SK-N-MC (cell line): ENCODE measurements around the gene PGA4.

ENCODE experiments used
- DNase-seq: peaks from one replicate; pipeline ENCODE4 v3.0.0-alpha.2; 2011; ENCODE audit warnings: low read depth, low spot score
- H3K27ac ChIP-seq: fragments of 200-600 bp; sonication (generic); 2 replicates; pipeline ENCODE4 v1.5.1; 2016; ENCODE audit warnings: mixed run types
- H3K36me3 ChIP-seq: fragments of 200-600 bp; sonication (generic); 2 replicates; pipeline ENCODE4 v1.6.1; 2017; ENCODE audit warnings: antibody characterized with exemption, low read length, mixed read lengths; ENCODE audit not compliant: insufficient read depth
- H3K4me3 ChIP-seq: fragments of 200-600 bp; sonication (generic); 2 replicates; pipeline ENCODE4 v1.5.1; 2016
- H3K9ac ChIP-seq: fragments of 200-600 bp; sonication (generic); 2 replicates; pipeline ENCODE4 v1.8.0; 2017; ENCODE audit warnings: mixed run types, mixed read lengths; ENCODE audit not compliant: insufficient read length
- H3K9me3 ChIP-seq: fragments of 200-600 bp; sonication (generic); 2 replicates; pipeline ENCODE4 v1.6.1; 2017; ENCODE audit warnings: low read depth, mild to moderate bottlenecking, antibody characterized with exemption, low read length, moderate library complexity, mixed read lengths
- EZH2 ChIP-seq: fragments of 200-600 bp; sonication (generic); IDR thresholded peaks from one replicate; pipeline ENCODE4 v1.6.1; 2017; ENCODE audit warnings: antibody characterized with exemption
- FOXP2 ChIP-seq: optimal IDR thresholded peaks from 2 replicates; pipeline ENCODE3; 2011; ENCODE audit warnings: mild to moderate bottlenecking, moderate library complexity; ENCODE audit not compliant: insufficient read depth; ENCODE audit errors: extremely low read length, control extremely low read depth
- POLR2AphosphoS5 ChIP-seq: IDR thresholded peaks from 2 replicates; pipeline ENCODE4 v1.6.1; 2012; ENCODE audit warnings: mild to moderate bottlenecking, low read depth, low read length, borderline replicate concordance

Gene PGA4

DNA sequence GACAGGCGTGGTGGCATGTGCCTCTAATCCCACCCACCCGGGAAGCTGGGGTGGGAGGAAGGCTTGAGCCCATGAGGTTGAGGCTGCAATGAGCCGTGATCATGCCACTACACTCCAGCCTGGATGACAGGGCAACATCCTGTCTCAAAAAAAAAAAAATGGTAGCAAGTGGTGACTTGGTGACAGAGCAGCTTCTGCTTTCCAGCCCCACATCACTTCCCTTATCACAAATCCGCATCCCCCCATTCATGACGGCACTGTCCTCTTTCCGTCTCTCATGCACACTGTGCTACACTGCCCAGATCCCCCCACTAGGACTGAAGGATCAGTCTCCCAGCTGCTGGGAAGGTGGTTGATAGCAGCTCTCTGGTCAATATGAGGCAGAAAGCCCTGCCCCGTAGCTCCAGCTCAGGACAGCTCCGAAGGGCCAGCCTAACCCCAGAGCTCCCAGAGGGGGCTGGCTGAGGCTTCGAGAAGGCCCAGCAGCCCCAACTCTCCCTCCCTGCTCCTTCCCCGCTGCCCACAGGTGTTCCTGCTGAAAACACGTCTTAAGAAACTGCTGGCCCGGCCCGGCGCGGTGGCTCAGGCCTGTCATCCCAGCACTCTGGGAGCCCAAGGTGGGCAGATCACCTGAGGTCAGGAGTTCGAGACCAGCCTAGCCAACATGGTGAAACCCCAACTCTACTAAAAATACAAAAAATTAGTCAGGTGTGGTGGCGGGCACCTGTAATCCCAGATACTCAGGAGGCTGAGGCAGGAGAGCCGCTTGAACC lies 34.7 kb downstream of the PGA4 start:
- no peak overlapping the region for H3K27ac ChIP-seq
- TF ChIP-seq POLR2AphosphoS5 (no peak), FOXP2 (no peak), EZH2 (no peak)
- no peaks in the 10 kb centered on the region for H3K9me3 ChIP-seq
- H3K9ac ChIP-seq = no peak overlapping the region
- DNase-seq = no peak
- H3K4me3 ChIP-seq = no peak overlapping the region
- no peaks in the 10 kb centered on the region for H3K36me3 ChIP-seq

DNA sequence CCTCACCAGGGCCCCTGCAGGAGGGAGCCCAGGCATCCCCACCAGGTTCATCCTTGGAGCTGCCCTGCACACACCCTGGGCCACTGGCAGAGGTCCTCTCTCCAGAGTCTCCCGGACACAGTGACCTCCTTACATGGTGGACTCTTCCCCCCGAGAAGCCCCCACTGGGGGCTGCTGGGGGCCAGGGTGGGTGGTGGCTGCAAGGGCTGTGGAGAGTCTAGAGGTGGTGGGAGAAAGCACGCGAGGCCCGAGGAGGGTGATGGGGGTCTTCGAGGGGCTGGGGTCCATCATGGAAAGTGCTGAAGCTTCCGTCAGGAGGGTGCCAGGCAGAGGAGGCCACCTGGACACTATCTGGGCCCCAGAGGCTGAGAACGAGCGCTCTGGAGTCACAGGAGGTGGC lies 36.4 kb downstream of the PGA4 start:
- Histone ChIP-seq H3K27ac (no peak overlapping the region), H3K9ac (no peak overlapping the region), H3K4me3 (no peak overlapping the region), H3K36me3 (no peaks in the 10 kb centered on the region), H3K9me3 (no peaks in the 10 kb centered on the region)
- no peak for DNase-seq
- no peak for TF ChIP-seq FOXP2
- TF ChIP-seq EZH2 = no peak
- TF ChIP-seq POLR2AphosphoS5 = no peak

DNA sequence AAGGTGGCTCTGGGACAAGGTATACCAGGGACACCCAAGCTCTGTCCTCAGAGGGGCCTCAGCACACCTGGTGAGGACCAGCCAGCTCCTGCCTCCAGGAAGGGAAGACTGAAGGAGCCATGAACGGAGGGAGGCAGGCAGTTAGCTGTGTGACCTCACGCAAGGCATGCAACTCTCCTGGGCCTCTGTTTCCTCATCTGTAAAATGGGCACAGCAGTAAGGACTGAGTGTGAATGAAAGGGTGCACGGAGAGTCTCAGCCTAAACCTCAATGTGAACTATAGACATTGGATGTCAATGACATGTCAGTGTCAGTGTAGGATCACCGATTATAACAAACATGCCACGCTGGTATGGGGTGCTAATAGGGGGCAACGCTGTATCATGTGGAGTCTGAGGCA lies 37.2 kb downstream of the PGA4 start:
- Histone ChIP-seq H3K4me3 (no peak overlapping the region), H3K36me3 (no peaks in the 10 kb centered on the region), H3K27ac (no peak overlapping the region), H3K9ac (no peak overlapping the region), H3K9me3 (no peaks in the 10 kb centered on the region)
- TF ChIP-seq POLR2AphosphoS5 = no peak
- no peak for TF ChIP-seq EZH2
- no peak for TF ChIP-seq FOXP2
- DNase-seq = no peak

DNA sequence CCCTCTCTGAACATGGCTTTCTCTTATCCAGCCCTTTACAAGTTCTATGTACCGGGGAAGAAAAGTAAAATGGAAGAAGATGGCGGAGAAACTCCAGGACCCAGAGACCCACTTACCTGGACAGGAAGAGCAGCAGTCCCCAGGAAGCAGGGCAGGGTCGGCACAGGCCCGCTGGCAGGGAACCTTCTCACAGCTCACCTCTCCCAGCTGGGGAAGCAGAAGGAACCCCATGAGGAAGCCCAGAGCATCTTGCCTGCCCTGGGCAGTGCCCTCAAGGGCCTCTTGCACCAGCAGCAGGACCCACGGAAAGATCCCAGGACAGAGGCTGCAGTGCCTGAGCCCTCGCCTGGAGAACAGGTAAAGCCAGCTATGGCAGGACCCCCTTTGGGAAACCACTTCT lies 42.2 kb downstream of the PGA4 start:
- Histone ChIP-seq H3K36me3 (no peaks in the 10 kb centered on the region), H3K9ac (no peak overlapping the region), H3K9me3 (no peaks in the 10 kb centered on the region), H3K27ac (no peak overlapping the region), H3K4me3 (no peak overlapping the region)
- TF ChIP-seq FOXP2 (no peak), POLR2AphosphoS5 (no peak), EZH2 (no peak)
- DNase-seq = no peak

DNA sequence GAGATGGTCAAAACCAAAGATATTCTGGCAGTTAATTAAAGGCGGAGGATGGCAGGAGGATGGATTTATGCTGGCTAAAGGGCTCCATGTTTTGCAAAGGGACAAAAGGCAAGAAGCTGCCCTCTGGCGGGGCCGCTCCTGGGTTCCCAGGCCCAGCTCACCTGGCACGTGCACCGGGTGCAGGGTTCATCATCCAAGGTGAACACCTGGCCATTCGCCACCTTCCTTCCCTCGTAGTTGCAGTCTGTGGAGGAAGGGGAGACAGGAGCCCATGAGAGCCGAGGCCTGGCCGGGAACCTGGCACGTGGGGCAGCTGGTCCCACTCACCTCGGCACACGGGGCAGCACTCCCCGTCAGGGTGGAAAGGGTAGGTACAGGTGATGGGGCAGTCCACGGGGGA lies 42.6 kb downstream of the PGA4 start:
- no peak overlapping the region for H3K4me3 ChIP-seq
- no peaks in the 10 kb centered on the region for H3K36me3 ChIP-seq
- TF ChIP-seq FOXP2 (no peak), EZH2 (no peak), POLR2AphosphoS5 (no peak)
- no peak overlapping the region for H3K9ac ChIP-seq
- H3K27ac ChIP-seq = no peak overlapping the region
- no peaks in the 10 kb centered on the region for H3K9me3 ChIP-seq
- DNase-seq = no peak

DNA sequence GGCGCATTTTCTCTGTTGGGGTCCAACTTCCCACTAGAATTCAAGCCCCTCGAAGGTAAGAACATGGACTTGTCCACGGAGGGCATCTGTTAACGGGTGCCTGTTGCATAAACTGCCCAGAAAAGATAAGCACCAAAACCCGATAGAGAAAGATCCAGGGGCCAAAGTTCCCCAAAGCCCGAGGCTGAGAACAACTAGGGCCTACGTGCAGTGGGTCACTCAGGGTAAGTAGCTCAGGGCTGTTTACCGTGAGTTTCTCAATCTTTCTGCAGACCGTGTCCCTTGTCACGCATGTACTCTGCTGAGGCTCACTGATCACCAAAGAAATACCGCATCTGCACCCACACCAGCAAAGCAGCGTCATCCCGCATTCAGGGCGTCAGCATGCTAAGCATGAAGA lies 43.2 kb downstream of the PGA4 start:
- Histone ChIP-seq H3K36me3 (no peaks in the 10 kb centered on the region), H3K27ac (no peak overlapping the region), H3K9me3 (no peaks in the 10 kb centered on the region), H3K9ac (no peak overlapping the region), H3K4me3 (no peak overlapping the region)
- TF ChIP-seq EZH2 (no peak), POLR2AphosphoS5 (no peak), FOXP2 (no peak)
- DNase-seq = no peak

DNA sequence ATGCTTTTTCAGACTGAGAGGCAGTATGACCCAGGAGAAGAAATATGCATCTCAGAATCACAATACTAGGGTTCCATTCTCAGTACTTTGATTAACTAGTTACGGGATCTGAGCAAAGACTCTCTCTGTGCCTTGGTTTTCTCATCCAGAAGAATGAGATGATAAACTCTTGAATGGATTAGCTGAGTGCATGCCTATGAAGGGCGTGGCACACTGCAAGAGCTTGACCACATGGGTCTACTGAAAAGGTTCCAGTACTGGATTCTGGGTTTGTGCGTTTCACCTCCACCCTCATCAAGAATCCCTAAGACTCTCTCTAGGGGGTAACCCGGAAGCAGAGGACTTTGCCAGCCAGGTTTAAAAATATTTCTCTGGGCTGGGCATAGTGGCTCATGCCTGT lies 44.5 kb downstream of the PGA4 start:
- Histone ChIP-seq H3K36me3 (no peaks in the 10 kb centered on the region; the same call in 1 of the 2 replicates), H3K9me3 (no peaks in the 10 kb centered on the region), H3K27ac (no peak overlapping the region), H3K4me3 (no peak overlapping the region), H3K9ac (no peak overlapping the region)
- no peak for TF ChIP-seq POLR2AphosphoS5
- DNase-seq = no peak

DNA sequence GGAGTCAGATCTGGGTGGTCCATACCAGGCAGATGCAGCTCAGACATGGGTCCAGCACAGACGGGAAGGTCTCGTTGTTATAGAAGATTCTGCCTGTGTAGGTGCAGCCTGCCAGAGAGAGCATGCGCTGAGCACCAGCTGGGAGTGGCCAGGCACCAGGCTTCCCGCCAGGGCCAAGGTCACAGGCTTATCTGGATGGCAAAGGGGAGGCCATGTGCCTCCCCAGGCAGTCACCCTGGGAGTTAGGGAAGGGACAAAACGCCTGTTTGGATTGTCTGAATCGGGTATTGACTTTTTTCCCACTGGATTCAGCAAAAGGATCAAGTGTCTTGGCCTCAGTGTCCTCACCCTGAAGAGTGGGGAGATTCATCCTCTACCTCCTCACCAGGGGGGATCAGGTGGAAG lies 45.3 kb downstream of the PGA4 start:
- DNase-seq = no peak
- Histone ChIP-seq H3K9ac (no peak overlapping the region), H3K27ac (no peak overlapping the region), H3K9me3 (no peaks in the 10 kb centered on the region), H3K36me3 (no peaks in the 10 kb centered on the region; the same call in 1 of the 2 replicates), H3K4me3 (no peak overlapping the region)
- TF ChIP-seq POLR2AphosphoS5 = no peak
- no peak for TF ChIP-seq EZH2
- no peak for TF ChIP-seq FOXP2
